HG03575 (cell line): ENCODE data around the gene PFN1.

Experiments used
- ATAC-seq: cut with Tn5 transposase; IDR thresholded peaks from one replicate; pipeline ENCODE4 v1.9.1; 2021; ENCODE audit not compliant: unreplicated experiment, insufficient number of reproducible peaks, low FRiP score; ENCODE audit errors: extremely low read depth

Gene PFN1

DNA sequence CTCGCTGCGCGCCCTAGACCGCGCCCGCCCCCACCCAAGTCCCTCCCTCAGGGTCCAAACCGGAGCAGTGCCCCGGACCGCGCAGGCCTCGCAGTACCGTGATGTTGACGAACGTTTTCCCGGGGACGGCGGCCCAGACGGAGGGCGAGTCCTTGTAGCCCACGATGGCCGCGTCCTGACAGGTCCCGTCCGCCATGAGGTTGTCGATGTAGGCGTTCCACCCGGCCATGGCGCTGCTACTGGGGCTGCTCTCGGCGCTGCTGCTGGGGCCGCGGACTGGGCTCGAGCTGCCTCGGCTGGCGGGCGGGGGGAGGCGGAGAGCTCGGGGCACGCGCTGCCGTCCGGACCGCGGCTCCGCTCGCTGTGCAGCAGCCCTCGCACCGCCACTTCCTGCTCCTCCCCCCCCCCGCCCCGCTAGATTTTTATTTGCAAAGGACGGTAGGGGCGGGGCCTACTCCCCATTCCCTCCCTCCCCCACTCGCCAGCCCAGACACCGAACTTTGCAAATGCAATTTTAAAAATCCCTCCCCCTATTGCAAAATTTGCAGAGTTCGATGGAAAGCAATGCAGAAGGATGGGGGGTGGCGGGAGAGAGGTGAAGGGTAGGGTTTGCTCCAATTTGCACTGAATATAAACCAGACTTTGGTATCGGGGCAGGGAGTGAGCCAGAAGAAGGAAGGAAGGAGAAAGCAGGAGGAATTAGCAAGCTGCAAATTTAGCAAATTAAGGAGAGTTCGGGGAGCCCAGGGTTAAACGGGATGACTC, at the start of gene PFN1:
TSS of gene PFN1 (minus strand) at position 365 of the 765 bp plus-strand sequence. CDS start at position 229, 136 bp downstream.
- no peak for ATAC-seq

DNA sequence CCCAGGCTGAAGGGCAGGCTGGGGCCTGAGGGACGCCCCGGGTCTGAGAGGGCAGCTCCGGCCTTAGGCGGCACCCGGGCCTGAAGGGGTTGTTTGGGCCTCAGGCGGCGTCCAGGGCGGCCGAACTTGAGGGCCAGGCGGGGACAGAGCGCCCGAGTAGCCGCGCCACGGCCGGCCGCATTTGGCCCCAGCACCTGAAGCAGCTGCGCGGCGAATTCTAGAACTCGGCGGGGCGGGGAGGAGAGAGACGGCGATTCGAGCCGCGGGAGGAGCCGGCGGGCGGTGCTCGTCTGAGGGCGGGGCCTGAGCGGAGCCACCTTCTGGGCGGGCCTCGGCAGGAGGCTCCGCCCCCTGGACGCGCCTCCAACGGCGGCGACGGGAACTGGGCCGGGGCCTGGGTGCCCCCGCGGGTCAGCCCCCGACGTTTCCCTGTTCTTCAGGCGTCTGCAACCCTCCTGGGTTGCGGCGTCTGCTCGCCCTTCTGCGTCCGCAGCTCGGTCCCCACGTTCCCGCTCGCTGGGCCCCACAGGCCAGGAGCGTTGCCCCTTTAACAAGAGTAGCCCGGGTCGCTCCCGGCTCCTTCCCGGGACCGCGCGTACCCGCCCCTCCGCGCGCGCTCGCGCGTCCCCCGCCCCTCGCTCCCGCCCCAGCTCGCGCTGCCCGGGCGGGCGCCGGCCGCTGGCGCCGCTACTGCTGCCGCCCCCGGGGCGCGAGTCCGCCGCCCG, 49.1 kb upstream of the PFN1 start, which contains the start of the genes INCA1 and KIF1C:
TSS of gene INCA1 (minus strand) at position 221 of the 725 bp plus-strand sequence. CDS start 3,085 bp downstream, outside the sequence.
TSS of gene KIF1C (plus strand) at position 649 of the 725 bp plus-strand sequence. CDS start 2,297 bp downstream, outside the sequence.
- ATAC-seq, result no peak

DNA sequence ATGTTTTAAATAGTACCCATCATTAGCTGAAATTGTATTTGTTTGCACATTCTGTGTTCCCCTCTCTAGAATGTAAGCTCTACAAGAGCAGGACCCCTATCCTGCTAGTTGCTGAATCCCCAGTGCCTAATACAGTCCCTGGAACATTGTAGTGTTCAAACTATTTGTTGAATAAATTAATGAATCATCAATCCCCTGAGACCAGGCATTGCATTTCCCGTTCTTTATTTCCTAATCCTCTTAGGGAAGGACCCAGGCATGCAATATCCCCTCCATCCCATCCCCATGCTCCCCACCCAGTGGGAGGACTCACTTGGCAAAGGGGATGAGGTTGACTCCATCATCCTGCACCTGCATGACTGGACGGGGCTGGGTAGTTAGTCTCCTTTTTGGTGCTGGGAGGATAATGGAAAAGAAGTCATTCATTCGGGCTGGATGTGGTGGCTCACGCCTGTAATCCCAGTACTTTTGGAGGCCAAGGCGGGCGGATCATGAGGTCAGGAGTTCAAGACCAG, 45.8 kb upstream of the PFN1 start:
- no peak for ATAC-seq

DNA sequence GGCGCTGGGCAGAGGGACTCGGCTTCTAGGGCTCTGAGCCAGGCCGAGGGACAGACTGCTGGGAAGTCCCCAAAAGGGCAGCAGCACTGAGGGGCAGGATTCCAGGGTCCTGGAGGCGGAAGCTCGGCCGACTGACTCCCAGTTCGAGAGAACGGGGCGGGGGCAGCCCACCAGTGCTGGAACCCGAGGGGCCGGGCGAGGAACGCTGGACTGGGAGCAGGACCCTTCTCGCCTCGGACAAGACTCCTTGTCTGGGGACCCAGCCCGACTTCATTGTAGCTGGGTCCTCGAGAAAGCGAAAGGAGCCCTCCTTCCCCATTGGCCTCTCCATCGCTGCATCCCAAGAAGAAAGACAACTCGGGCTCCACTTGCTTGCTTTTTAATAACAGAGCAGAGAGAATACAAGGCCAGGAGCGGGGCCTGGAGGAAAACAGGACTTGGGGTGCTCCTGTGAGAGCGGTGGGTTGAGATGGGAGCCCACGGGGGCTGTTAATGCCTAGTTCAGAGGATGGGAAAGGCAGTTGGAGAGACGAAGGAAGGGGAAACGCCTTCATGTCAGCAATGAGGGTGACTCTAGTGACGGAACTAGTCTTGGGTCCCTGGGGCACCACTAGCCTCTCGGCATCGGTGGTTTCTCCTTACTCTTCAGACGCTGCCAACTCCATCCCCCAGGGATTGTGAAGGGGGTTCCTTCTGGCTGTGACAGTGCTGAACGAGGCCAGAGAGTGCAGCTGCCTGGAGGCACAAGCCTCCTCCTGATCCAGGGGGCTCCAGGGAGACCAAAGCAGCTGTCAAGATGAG, 39.6 kb upstream of the PFN1 start:
- no peak for ATAC-seq

DNA sequence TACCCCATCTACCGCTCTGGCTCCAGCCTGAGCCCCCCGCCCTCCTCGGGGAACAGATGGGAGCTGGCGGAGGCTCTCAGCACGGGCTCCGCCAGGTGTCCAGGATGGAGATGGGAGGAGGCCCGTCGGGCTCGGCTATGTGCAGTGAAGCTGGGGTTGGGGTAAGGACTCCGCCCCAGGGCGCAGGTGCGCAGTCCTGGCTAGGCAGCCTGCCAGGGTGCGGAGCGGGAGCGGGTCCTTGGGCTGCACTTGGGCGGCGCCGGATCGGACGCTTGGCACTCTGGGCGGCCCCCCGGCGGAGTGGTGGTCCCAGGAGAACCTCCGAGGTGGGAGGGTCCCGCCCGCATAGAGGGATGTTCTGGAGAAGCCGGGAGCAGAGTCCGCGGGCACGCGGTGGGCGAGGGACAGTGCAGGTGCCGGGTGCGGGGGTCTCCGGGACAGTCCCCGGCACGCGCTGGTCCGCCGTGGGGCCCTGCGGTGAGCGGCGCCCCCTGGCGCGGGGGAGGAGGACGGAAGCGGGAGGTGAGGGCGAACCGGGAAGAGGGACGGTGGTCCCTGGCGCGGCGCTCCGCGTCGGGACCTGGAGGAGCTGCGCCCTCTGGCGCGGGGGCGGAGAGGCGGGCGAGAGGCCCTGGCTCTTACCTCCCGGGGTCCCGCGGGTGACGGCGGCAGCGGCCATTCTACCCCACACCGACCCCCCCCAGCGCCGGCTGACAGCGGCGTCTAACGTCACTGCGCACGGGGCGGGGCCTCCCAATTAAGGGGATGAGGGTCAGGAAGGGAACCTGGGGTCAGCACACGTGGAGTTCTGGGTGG, 38.8 kb upstream of the PFN1 start, which contains the start of gene CAMTA2:
TSS of gene CAMTA2 (minus strand) at position 725 of the 816 bp plus-strand sequence. CDS start 1,453 bp downstream, outside the sequence.
- no peak for ATAC-seq

DNA sequence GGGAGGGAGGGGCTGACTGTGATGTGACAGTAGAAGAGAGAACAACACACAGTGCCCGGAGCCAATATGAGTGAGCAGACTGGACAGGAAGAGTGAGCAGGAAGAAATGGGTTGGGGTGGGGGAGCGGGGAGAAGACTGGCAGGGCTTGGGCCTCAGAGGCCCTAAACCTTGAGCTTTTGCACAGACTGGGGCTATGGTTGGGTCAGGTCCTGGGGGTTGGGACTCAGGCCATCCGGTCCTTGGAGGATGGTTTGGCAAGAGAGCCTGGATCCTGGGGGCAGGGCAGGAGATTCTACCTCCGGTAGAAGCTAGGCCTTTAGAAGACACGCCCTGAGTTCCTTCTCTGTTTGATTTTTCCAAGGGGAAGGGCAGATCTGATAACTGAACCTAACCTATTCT, 38.1 kb upstream of the PFN1 start:
- ATAC-seq, result no peak

DNA sequence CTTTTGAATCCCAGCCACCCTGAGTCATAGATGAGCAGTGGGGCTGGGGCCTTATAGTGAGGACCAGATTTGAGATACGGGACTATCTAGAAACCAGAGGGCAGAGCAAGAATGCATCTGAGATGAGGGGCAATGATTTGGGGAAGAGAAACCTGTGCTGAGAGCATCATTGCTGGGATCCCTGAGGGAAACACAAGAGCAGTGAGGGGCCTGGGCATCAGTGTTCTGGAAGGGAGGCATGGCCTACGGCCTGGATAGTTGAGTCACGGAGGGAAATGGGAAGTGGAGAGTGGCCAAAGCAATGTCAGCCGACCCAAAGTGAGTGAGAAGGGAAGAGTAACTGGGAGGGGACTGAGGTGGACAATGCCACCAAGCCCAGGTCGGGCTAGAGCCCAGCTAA, 34.0 kb upstream of the PFN1 start:
- no peak for ATAC-seq

DNA sequence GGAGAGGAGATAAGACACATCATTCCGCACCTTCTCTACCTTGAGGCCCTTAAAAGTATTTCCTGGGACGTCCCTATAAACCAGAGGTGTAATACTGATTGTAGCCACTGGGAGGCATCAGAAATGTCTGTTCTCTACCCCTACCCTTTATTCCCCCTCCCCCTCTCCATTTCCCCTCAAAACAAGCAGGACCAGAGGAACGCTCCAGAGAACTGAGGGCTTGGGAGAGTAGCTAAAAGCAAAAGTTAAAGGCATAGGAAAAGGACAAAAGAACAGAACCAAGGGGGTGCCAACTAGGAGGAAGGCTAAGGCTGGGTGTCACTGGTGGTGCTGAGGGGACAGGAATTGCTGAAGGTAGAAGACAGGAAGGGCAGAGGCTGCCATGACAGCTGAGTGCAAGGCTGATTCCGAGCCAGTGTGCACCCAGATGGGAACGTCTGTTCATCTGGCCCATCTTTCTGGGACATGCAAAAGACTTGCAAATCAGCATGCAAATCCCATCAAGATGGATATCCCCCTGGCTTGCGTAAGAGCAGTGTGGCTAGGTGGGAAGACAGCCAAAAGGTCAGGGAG, 32.4 kb upstream of the PFN1 start:
- no peak for ATAC-seq

DNA sequence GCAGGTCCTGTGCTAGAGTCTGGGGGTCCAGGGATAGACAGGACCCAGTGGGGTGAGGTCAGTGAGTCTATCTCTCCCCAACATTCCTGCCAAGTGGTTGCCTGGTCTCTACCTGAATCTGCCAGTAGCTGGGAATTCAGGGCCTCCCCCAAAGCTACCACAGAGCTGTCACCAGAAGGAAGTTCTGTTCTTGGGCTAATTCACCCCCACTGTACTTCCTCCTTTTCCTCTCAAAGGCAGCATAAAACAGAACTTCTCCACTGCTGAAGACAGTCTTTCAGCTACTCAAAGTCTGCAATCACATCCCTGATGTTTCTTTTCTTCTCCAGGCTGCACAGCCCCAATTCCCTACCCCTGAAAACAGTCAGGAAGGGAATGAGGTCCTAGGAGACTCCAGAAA, 30.4 kb upstream of the PFN1 start:
- no peak for ATAC-seq

DNA sequence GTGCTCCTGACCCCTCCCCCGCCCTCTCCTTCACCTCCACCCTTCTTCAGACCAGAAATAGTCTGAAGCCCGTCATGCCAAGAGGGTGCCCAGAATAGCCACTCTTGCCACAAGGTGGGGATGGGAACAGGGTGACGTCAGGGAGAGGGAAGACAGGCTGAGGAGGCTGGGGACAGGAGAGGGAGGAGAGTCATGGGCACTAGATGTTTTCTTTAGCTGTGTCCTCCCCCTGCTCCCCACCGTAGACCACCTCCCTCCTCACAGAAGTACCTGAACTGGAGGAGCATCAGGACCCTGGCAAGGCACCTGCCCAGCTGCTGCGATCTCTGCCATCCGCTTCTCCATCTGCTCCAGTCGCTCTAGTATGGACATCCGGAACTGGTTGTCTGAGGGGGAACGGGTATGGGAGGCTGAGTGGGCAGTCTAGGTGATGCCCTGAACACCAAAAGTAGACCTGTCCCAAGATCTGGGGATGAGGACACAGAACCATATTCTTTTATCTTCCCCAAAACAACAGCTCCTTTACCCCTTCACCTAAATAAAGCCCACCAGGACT, 25.9 kb upstream of the PFN1 start:
- no peak for ATAC-seq

DNA sequence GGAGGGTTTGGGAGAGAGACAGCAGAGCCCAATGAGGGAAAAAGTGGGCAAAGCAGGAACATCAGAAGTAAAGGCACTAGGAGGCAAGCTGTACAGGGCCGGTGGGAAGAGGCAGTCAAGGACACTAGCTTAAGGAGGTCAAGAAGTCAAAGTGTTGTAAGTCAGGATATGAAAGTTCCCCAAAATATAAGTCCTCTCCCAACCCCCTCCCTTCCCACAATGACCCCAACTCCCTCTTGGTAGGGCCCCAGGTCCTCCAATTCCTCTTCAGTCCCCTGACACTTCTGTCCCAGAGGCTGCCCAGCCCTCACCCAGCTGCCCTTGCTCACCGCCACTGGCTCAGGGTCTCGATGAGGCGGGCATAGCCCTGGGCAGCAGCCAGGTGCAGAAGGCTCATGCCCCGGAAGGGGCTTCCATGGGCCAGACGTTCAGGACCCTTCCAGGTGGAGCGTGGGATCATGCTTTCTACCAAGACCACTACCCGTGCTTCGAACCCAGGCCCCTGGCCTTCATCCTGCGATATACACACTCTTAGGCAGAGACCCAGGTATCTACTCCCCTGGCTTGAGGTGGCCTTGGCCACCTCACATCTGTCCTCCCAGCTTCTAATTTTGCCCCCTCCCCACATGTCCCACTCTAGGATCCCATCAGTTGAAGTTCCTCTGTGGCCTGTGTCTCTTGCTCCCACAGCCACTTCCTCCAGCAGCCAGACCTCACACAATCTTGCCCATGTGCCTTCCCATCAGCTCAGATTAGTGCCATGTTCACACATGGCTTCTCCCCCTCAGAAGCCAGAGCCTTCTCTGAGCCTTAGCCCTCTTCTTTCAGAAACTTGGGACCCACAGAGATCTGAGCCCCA, 25.2 kb upstream of the PFN1 start:
- ATAC-seq, result no peak

DNA sequence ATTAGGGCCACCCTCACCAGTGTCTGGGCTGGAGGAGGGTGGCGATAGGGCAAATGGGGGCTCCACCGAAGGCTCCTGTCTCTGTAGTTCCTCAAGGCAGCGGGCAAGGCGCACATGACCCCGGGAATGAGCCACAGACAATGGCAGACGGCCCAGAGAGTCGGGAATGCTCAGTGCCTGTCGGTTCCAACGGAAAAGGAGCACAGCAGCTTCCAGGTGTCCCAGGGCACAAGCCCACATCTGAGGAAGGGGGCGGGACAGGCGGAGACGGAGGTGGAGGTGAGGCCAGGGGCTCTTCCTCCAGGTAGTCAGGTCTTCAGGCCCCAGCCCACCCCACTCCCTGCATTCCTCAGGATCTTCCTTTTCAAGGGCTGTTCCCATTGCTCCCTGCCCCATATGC, 24.4 kb upstream of the PFN1 start:
- no peak for ATAC-seq

DNA sequence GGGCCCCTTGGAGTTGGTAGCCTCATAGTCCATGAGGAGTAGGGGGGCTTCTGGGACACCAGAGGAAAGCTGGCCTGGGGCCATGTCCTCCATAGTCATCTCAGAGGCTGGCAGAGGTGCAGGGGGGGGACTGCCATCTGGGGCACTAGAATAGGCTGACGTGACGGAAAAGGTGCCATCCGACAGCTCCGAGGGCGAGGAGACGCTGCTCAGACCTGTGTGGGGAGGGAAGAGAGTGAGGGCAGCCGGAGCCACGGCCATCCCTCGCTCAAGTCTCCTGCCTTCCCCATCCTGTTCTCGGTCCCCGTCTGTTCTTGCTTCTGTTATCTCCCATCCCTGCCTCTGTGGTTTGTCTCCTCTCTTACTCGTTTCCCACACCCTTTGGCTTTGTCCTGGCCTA, 24.0 kb upstream of the PFN1 start:
- no peak for ATAC-seq

DNA sequence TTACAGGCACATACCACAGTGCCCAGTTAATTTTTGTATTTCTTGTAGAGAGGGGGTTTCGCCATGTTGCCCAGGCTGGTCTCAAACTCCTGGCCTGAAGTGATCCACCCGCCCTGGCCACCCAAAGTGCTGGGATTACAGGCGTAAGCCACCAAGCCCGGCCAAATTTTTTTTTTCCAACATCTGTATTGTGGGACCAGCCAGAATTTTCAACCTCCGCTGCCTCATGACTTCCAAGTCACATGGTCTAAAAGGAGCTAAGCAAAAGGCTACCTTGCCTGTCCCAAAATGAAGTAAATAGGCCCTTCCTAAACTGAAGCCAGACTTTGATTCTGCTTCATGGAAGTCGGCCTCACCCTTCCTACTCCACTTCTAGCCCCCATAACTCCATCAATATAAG, 23.5 kb upstream of the PFN1 start:
- no peak for ATAC-seq

DNA sequence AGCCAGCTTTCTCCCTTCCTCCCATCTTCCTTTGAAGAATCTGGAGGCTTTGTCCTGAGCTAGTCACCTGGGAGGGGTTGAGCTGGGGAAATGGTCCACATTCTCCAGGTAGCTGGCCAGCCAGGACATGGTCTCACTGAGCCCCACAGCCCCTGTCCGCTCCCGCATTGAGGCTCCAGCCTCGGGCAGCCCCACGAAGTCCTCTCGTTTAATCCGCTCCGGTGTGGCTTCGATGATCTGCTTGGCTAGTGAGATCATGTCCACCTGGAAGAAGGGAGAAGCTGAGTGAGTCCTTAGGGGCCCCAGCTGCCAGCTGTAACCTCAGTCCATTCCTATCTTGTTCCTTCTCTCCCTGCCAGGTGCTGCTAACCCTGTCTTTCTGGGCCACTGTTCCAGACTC, 21.9 kb upstream of the PFN1 start:
- ATAC-seq, result no peak

DNA sequence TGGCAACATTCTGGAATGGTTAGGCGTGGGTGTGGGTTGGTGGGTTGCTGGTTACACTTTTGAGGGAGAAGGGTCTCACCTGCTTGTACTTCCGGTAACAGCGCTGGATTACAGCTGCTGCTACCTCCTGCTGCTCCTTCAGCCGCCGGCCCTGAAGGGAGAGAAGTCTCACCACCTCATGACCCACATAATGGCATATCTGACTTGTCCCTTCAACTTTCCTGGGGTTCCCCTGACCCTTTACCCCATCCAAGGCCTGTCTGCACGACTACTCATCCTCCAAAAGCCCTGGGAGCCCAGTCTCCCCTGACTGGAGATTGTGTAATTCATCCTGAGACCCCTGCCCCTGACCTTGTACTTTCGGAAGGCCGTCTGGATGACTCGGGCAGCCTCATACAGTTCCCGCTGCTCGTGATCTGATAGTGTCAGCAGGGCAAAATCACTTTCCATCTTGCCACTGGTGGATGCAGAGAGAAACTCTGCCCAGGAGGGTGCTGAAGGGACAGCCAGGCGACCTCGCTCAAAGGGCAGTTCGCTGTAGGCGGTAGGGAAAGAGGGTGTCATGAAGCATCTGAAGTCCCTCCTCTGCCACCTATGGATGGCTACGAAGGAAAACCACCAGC, 21.3 kb upstream of the PFN1 start:
- no peak for ATAC-seq
